H9 (cell line): ENCODE data around the gene USP26. TPM values are rescaled to one million over a fixed set of nuclear protein-coding genes. Genes with fewer than 3 reads are reported as not detected.

ENCODE experiments used
- DNase-seq: peaks from one replicate; pipeline ENCODE4 v3.0.0-alpha.2; 2017
- H2AFZ ChIP-seq: one replicate; pipeline ENCODE4 v1.6.1; 2013; ENCODE audit warnings: mild to moderate bottlenecking, low read length, control low read depth, moderate library complexity
- H2AK5ac ChIP-seq: 2 replicates; pipeline ENCODE4 v1.6.1; 2013; ENCODE audit warnings: low read length, control low read depth, mixed read lengths; ENCODE audit not compliant: insufficient read length
- H2BK120ac ChIP-seq: one replicate; pipeline ENCODE4 v1.6.1; 2013; ENCODE audit warnings: low read depth, mild to moderate bottlenecking, low read length, control low read depth, inconsistent platforms; ENCODE audit not compliant: poor library complexity, severe bottlenecking
- H2BK12ac ChIP-seq: 2 replicates; pipeline ENCODE4 v1.6.1; 2013; ENCODE audit warnings: low read length, control low read depth, mixed read lengths, low read depth; ENCODE audit not compliant: insufficient read length
- H2BK15ac ChIP-seq: 2 replicates; pipeline ENCODE4 v1.6.1; 2013; ENCODE audit warnings: low read depth, low read length, control low read depth
- H2BK20ac ChIP-seq: one replicate; pipeline ENCODE4 v1.6.1; 2013; ENCODE audit warnings: low read depth, mild to moderate bottlenecking, low read length, control low read depth, inconsistent platforms; ENCODE audit not compliant: poor library complexity, severe bottlenecking
- H2BK5ac ChIP-seq: 2 replicates; pipeline ENCODE4 v1.6.1; 2013; ENCODE audit warnings: low read length, control low read depth, mixed read lengths; ENCODE audit not compliant: insufficient read length
- H3K14ac ChIP-seq: 2 replicates; pipeline ENCODE4 v1.6.1; 2013; ENCODE audit warnings: low read length, control low read depth; ENCODE audit not compliant: insufficient read depth
- H3K18ac ChIP-seq: 2 replicates; pipeline ENCODE4 v1.6.1; 2013; ENCODE audit warnings: low read depth, mild to moderate bottlenecking, mixed read lengths, low read length, control low read depth; ENCODE audit not compliant: insufficient read length
- H3K23ac ChIP-seq: 2 replicates; pipeline ENCODE4 v1.6.1; 2013; ENCODE audit warnings: low read length, control low read depth, mixed read lengths, low read depth; ENCODE audit not compliant: insufficient read length
- H3K23me2 ChIP-seq: 2 replicates; pipeline ENCODE4 v1.6.1; 2013; ENCODE audit warnings: low read depth, mild to moderate bottlenecking, mixed read lengths, low read length, control low read depth; ENCODE audit not compliant: insufficient read length, poor library complexity, severe bottlenecking
- H3K27ac ChIP-seq: 2 replicates; pipeline ENCODE4 v1.5.1; 2013; ENCODE audit warnings: low read length, control low read depth, mixed read lengths, low read depth; ENCODE audit not compliant: insufficient read length
- H3K27me3 ChIP-seq: 2 replicates; pipeline ENCODE4 v1.6.1; 2013; ENCODE audit warnings: low read length, control low read depth, inconsistent platforms; ENCODE audit not compliant: insufficient read depth
- H3K4ac ChIP-seq: 2 replicates; pipeline ENCODE4 v1.6.1; 2013; ENCODE audit warnings: low read depth, mild to moderate bottlenecking, control low read depth, inconsistent platforms, low read length, moderate library complexity
- H3K4me1 ChIP-seq: 2 replicates; pipeline ENCODE4 v1.6.1; 2013; ENCODE audit warnings: low read length, control low read depth, inconsistent platforms; ENCODE audit not compliant: insufficient read depth
- H3K4me2 ChIP-seq: 2 replicates; pipeline ENCODE4 v1.6.1; 2013; ENCODE audit warnings: low read length, control low read depth, mixed read lengths; ENCODE audit not compliant: insufficient read length, insufficient read depth
- H3K56ac ChIP-seq: 2 replicates; pipeline ENCODE4 v1.6.1; 2013; ENCODE audit warnings: low read depth, mild to moderate bottlenecking, mixed read lengths, low read length, control low read depth; ENCODE audit not compliant: insufficient read length
- H3K79me1 ChIP-seq: 2 replicates; pipeline ENCODE4 v1.6.1; 2013; ENCODE audit warnings: low read depth, mild to moderate bottlenecking, moderate library complexity, low read length, control low read depth, inconsistent platforms; ENCODE audit not compliant: insufficient read depth, poor library complexity, severe bottlenecking
- H3K79me2 ChIP-seq: 2 replicates; pipeline ENCODE4 v1.6.1; 2013; ENCODE audit warnings: low read length, control low read depth, inconsistent platforms; ENCODE audit not compliant: insufficient read depth
- H3K9ac ChIP-seq: 2 replicates; pipeline ENCODE4 v1.6.1; 2013; ENCODE audit warnings: low read length, control low read depth, mixed read lengths; ENCODE audit not compliant: insufficient read length; ENCODE audit errors: extremely low read depth
- H3K9me3 ChIP-seq: one replicate; pipeline ENCODE4 v1.6.1; 2013; ENCODE audit warnings: low read depth, low read length, inconsistent platforms; ENCODE audit not compliant: control insufficient read depth
- H3T11ph ChIP-seq: one replicate; pipeline ENCODE4 v1.6.1; 2013; ENCODE audit warnings: mild to moderate bottlenecking, low read length, control low read depth, inconsistent platforms
- H4K20me1 ChIP-seq: one replicate; pipeline ENCODE4 v1.6.1; 2013; ENCODE audit not compliant: control insufficient read depth, insufficient read length, insufficient read depth
- H4K5ac ChIP-seq: 2 replicates; pipeline ENCODE4 v1.6.1; 2013; ENCODE audit warnings: low read depth, mild to moderate bottlenecking, mixed read lengths, low read length, control low read depth; ENCODE audit not compliant: insufficient read length
- H4K8ac ChIP-seq: replicated peaks from 2 replicates; pipeline ENCODE4 v1.6.1; 2013; ENCODE audit warnings: low read length, control low read depth, mixed read lengths, low read depth; ENCODE audit not compliant: insufficient read length
- H4K91ac ChIP-seq: 2 replicates; pipeline ENCODE4 v1.6.1; 2013; ENCODE audit warnings: low read depth, mild to moderate bottlenecking, moderate library complexity, mixed read lengths, low read length, control low read depth; ENCODE audit not compliant: insufficient read length
- H3K27ac Mint-ChIP-seq, 3 experiments: 2 replicates in 2 of 3; 3 replicates in 1 of 3; pipeline ENCODE4 v1.8.0; 2020 to 2021; ENCODE audit warnings: mixed read lengths in 3 of 3, mild to moderate bottlenecking in 1 of 3, moderate library complexity in 1 of 3
- H3K27me3 Mint-ChIP-seq: 2 replicates; pipeline ENCODE4 v1.8.0; 2021; ENCODE audit warnings: low read depth, mild to moderate bottlenecking, moderate library complexity, mixed read lengths
- H3K36me3 Mint-ChIP-seq, 3 experiments: 2 replicates in 2 of 3; 3 replicates in 1 of 3; pipeline ENCODE4 v1.8.0; 2020 to 2021; ENCODE audit warnings: low read depth in 3 of 3, mixed read lengths in 3 of 3; ENCODE audit not compliant: insufficient read depth in 1 of 3
- H3K4me1 Mint-ChIP-seq, 2 experiments: 2 replicates each; pipeline ENCODE4 v1.8.0; 2020; ENCODE audit warnings: mixed read lengths in 2 of 2
- H3K4me3 Mint-ChIP-seq, 2 experiments: 2 replicates in 1 of 2; 3 replicates in 1 of 2; pipeline ENCODE4 v1.8.0; 2020 to 2021; ENCODE audit warnings: mild to moderate bottlenecking in 2 of 2, mixed read lengths in 2 of 2, moderate library complexity in 1 of 2
- H3K9me3 Mint-ChIP-seq, 2 experiments: 2 replicates in 1 of 2; 3 replicates in 1 of 2; pipeline ENCODE4 v1.8.0; 2020; ENCODE audit warnings: mild to moderate bottlenecking in 2 of 2, mixed read lengths in 2 of 2, moderate library complexity in 1 of 2
- CTCF ChIP-seq: fragments of 200-600 bp; sonication (generic); conservative IDR thresholded peaks from 3 replicates; pipeline ENCODE4 v1.8.0; 2021; ENCODE audit warnings: antibody characterized with exemption, mild to moderate bottlenecking
- total RNA-seq: library from RNA; stranded (reverse); gene quantifications from 2 replicates; pipeline ENCODE4 v1.2.1, GENCODE V29; 2021

Gene USP26
- total RNA-seq, 1 experiment from 2014 or later: not detected

GRCh38 chrX:133090236-133090809, 6.6 kb downstream of the USP26 start:
- H3K27me3 Mint-ChIP-seq: no peaks in the 10 kb centered on the region; the same call in 1 of the 2 replicates
- Histone ChIP-seq H4K91ac (no peak overlapping the region), H2BK15ac (no peak overlapping the region), H3K27ac (no peak overlapping the region), H3K4me2 (no peak overlapping the region), H3K79me1 (no peaks in the 10 kb centered on the region), H2BK20ac (no peak overlapping the region), H4K5ac (no peak overlapping the region), H3K23ac (no peak overlapping the region), H2AK5ac (no peak overlapping the region), H3K14ac (no peak overlapping the region), H2AFZ (no peak overlapping the region), H3K9me3 (no peaks in the 10 kb centered on the region), H3K18ac (no peak overlapping the region), H3K56ac (no peak overlapping the region), H3K23me2 (no peaks in the 10 kb centered on the region), H3K27me3 (no peaks in the 10 kb centered on the region), H3K4me1 (no peaks in the 10 kb centered on the region), H2BK12ac (no peak overlapping the region), H4K8ac (no peak overlapping the region), H2BK120ac (no peak overlapping the region), H2BK5ac (no peak overlapping the region), H3K9ac (no peak overlapping the region), H3K4ac (no peak overlapping the region), H3K79me2 (no peaks in the 10 kb centered on the region), H3T11ph (no peak overlapping the region), H4K20me1 (no peaks in the 10 kb centered on the region)
- no peak for DNase-seq
- no peak overlapping the region for H3K27ac Mint-ChIP-seq
- TF ChIP-seq CTCF: no peak
- no peak overlapping the region for H3K4me3 Mint-ChIP-seq
- no peaks in the 10 kb centered on the region for H3K36me3 Mint-ChIP-seq
- no peaks in the 10 kb centered on the region for H3K4me1 Mint-ChIP-seq
- no peaks in the 10 kb centered on the region for H3K9me3 Mint-ChIP-seq
